NCI-H187 treated with DMSO at 0.1 percent for 48 hours (cell line): ENCODE measurements around the gene TOX3.
A peak's percentile ranks its signal among the peaks of the same experiment; 100 is the strongest.

Experiments used
- DNase-seq: peaks from one replicate; lab custom pipeline; 2025; lab: John Stamatoyannopoulos, UW

Gene TOX3

DNA sequence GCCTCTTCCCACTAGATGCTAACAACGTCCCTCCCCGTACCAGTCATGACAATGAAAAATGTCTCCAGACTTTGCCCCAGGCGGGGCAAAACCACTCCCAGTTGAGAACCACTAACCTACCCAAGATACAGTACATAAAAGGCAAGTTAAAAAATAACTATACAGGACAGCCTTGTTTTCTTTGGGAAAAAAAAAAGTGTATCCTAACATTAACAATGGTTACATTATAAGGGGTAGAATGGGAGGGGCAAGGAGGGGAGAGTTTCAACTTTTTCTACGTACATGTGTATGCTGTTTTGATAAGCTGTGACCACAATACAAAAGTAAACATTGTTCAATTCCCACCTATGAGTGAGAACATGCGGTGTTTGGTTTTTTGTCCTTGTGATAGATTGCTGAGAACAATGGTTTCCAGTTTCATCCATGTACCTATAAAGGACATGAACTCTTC is 94.9 kb downstream of the TOX3 start:
- no peak for DNase-seq

DNA sequence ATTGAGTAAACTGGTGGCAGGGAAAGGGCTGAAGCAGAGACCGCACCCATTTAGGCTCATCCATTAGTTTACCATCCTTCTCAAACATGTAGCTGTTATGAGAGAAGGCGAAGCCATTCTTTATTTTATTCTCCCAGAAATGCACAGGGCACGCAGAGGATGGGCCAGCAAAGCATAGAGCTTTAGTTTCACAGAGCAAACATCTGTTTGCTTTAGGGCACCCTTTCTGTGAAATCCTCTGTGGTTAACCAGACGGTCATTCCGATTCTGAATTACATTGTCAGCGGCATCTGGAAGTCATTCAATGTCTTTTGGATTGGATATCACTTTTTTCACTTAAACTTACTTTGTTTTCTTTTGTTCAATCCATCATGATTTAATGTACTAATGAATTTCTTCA is 96.0 kb downstream of the TOX3 start:
- DNase-seq = no peak

DNA sequence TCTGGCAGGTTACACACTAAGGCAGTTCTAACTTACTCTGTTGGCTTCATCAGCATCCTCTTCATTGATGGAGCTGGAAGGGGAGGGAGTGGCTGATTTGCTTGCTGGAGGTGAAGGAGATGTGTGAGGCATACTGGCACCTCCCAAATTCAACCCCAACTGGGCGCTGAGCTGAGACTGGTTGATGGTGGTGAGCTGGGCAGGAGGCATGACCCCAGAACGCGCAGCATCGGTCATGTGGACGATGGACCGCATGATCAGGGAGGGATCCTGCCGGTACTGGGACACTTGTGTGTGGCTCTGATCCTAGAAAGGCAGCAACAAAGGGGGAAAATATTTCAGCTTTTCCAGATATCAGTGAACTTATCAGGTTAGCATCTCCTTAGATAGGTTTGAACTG is 96.7 kb downstream of the TOX3 start:
- no peak for DNase-seq

DNA sequence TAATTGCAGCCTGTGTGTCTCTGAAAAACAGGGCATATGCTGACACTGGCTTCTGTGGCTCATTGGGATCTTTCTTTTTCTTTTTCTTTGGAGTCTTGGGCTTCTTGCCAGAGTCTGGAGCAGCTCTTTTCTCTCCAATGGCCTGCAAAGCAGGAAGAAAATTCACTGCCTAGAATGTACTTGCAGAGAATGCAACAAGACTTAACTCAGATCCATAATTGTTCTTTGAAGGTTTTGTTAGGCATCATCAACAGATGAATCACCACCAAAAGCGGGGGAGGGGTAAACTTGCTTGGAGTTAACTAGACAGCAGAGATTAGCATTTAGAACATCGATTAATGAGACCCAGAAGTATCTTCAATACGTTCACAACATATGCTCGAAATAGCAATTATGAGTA is 100.9 kb downstream of the TOX3 start:
- DNase-seq = no peak

DNA sequence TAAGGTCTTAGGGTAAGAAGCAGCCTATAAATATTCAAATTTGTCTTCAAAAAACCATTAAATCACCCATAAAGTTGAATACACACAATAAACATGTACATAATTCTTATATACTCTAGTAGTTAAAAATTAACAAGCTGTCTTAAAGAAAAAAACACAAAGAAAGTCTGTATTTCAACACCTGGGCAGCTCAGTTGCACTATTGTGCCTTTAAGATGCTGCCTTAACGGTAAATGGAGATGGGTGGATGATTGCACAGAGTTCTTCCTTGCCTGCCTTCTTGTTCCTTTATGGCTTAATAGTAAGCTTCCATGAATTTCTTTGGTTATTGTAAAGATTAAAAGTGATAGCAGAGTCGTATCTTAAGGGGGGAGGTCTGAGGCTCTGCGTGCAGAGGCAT is 105.1 kb downstream of the TOX3 start:
- no peak for DNase-seq

DNA sequence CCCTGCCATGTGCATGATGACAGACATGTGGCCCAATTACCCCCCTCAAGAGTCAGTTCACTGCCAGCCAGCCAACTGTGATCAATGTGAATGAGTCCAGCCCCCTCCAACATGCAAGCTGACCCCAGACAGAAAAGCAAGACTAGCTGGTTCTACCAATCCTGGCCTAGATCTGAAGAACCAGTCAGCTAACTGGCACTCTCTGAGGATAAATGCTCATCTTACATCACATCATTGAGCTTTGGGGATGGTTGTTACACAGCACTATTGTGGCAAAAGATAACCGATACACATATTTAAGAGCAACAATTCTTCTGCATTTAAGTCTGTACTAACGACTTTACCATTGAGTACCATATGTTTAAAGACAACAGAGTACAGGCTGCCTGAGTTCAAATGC is 106.7 kb downstream of the TOX3 start:
- DNase-seq = no peak

- DNase-seq = no peak
Measured at GRCh38 chr16:52439750-52440149, 107.2 kb downstream of the TOX3 start.

DNA sequence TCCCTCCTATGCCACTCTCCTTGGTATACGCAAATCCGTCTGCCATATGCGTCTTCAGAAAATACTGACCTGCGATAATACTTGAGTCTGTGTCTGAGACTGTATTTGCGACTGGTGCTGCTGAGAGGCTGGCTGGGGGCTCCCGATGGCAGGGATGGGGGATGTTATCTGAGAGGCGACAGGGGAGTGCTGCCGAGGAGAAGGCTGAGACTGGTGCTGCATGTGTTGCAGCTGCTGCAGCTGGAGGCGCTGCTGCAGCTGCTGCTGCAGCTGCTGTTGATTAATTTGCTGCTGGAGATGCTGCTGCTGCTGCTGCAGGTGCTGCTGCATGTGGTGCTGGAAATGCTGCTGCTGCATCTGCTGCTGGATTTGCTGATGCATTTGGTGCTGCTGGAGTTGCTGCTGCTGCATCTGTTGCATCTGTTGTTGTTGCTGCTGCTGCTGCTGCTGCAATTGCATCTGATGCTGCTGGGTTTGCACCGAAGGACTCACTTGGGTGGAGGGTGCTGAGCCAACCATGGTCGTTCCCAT is 107.7 kb downstream of the TOX3 start:
- DNase-seq = no peak

DNA sequence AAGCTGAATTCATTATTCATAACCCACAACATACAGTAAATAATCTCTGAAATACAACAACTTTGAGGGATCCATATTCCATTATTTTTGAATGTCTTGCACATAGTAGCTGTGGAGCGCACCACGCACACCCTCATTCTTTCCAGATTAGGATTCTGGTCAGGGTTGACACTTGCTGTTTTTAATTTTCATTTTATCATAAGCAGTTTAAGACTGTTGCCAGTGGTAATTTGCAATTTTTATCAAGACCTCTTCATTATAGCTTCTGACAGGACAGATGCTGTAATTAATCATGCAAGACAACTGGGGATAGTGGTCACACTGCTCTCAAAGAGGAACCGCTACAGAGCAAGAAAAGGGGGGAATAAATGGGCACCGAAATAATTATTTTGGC is 109.7 kb downstream of the TOX3 start:
- no peak for DNase-seq

GRCh38 chr16:52436339-52437276 is 110.3 kb downstream of the TOX3 start:
- no peak for DNase-seq

- DNase-seq = no peak
Measured at GRCh38 chr16:52434224-52434623, 112.7 kb downstream of the TOX3 start.

GRCh38 chr16:52433643-52434042 is 113.3 kb downstream of the TOX3 start:
- DNase-seq = no peak

GRCh38 chr16:52424591-52424990 is 122.4 kb downstream of the TOX3 start:
- DNase-seq = no peak

GRCh38 chr16:52422307-52422706 is 124.6 kb downstream of the TOX3 start:
- no peak for DNase-seq

GRCh38 chr16:52418201-52418600 is 128.7 kb downstream of the TOX3 start:
- DNase-seq = no peak

GRCh38 chr16:52416888-52417287 is 130.1 kb downstream of the TOX3 start:
- DNase-seq = no peak

DNA sequence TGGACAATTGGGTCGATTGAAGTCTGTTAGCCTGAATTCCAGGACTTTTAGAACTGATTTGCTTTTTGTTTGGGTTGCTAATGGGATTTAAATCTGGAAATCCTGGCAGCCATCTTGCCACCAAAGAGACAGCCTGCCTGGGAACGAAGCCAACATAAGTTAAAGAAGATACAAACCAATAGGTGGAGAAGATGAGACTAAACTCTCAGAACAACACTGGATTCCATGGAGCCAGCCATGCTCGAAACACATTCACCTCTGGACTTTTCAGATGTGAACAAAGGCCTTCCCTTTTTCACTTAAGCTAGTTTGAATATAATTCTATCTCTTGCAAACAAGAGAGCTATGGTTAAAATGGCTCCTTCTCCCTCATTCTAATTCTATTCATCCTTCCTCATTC is 135.9 kb downstream of the TOX3 start:
- DNase-seq = no peak

GRCh38 chr16:52408191-52408845 is 138.6 kb downstream of the TOX3 start:
- no peak for DNase-seq

DNA sequence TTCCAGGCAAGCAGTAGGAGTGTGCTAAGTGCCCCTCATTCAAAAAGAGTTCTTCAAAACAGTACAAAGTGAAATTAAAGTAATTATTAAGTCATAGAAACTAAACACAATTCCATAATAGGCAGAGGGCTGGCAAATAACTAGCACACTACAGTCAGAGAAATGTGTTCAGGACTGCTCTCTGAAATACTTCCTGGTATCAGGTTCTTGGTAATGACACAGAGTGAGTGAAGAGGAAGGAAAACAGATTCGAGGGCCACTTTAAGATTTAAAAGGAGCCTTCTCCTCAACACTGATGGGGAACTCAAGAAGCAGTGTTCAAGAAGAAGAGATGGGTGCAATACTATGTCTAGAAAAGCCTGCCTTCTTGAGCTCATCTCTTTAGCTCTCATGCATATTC is 139.2 kb downstream of the TOX3 start:
- peak; percentile 7 for DNase-seq

DNA sequence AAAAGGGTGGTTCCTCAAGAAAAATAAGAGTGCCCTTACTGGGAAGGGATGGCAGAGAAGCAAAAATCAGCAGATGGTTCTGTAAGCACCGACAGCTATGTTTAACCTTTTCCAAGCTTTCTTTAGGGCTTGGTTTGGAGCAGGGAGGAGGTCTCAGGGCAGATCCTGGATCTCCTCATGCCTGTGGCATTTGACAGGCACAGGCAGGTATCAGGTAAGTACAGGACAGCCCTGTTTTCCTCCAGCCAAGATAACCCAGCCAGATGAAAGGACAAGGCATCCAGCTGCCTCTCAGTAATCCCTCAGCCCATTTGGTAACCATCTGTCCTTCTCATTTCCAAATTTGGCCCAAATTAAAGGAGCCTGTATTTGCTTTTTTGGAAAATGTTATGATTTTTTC is 141.5 kb downstream of the TOX3 start:
- DNase-seq = no peak

DNA sequence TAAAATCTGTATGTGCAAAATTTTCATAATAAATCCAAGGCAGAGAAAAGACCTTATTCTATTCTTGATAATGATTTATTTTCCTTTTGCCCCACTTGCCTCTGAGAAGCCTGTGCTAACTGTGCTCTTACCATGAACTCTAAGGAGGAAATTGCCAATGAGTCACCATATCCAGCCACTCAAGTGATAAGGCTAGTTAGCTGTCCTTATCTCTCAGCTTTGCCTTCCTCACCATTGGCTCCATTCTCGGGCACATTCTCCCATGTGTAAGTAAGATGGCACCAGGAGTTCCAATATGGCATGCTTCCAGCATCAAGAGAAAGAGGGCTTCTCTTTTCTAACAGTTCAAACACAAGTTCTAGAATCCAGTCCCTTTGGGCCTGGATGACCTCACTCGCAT is 142.4 kb downstream of the TOX3 start:
- no peak for DNase-seq

DNA sequence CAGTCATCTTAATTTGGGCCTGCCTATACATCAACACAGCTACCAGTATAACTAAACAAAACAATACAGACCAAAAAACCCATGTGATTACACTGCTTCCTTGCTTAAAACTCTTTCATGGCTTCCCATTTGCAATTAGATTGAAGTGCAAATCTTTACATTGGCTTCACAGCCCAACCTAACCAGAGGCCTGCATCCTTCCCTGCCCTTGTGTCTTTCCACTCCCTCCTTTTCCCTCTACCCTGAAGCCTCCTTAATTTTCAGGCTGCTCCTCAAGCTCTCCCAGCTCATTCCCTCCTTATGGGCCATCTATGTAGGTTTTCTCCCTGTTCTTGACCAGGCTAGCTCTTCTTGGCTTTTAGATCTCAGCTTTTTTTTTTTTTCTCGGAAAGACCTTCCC is 147.8 kb downstream of the TOX3 start:
- no peak for DNase-seq

- DNase-seq = no peak
Measured at GRCh38 chr16:52398491-52398960, 148.4 kb downstream of the TOX3 start.
